Heart left ventricle (tissue), 16 donors: ENCODE results near the gene UHRF1. TPM values are rescaled to one million over a fixed set of nuclear protein-coding genes. Genes with fewer than 3 reads are reported as not detected.

Source experiments
- ATAC-seq, 4 donors: fragments of 200-7000 bp; cut with Tn5 transposase; one replicate each; pipeline ENCODE4 v1.9.1; 2020 to 2022; ENCODE audit warnings: moderate library complexity in 4 of 4, mild to moderate bottlenecking in 3 of 4, moderate number of reproducible peaks in 1 of 4
- DNase-seq, 5 donors: peaks; one replicate each; pipeline ENCODE4 v3.0.0-alpha.2; 2020
- H3K27ac ChIP-seq, 12 donors: fragments of 200-600 bp; sonication (generic) in 4 of 12; one replicate each; pipeline versions ENCODE4 v1.5.0 to v1.8.0; 2016 to 2022; ENCODE audit warnings: mild to moderate bottlenecking in 2 of 12
- H3K27me3 ChIP-seq, 9 donors: fragments of 200-600 bp; sonication (generic) in 2 of 9; one replicate each; pipeline versions ENCODE4 v1.5.1 to v1.8.0; 2016 to 2022; ENCODE audit warnings: mild to moderate bottlenecking in 3 of 9
- H3K36me3 ChIP-seq, 9 donors: fragments of 200-600 bp; sonication (generic) in 2 of 9; one replicate each; pipeline versions ENCODE4 v1.5.0 to v1.8.0; 2018 to 2022; ENCODE audit warnings: mild to moderate bottlenecking in 2 of 9
- H3K4me1 ChIP-seq, 12 donors: fragments of 200-600 bp; sonication (generic) in 4 of 12; one replicate each; pipeline versions ENCODE4 v1.5.0 to v1.8.0; 2016 to 2022; ENCODE audit warnings: mild to moderate bottlenecking in 3 of 12
- H3K4me3 ChIP-seq, 12 donors: fragments of 200-600 bp; sonication (generic) in 4 of 12; one replicate each; pipeline versions ENCODE4 v1.5.0 to v1.8.0; 2017 to 2022; ENCODE audit warnings: mild to moderate bottlenecking in 9 of 12, moderate library complexity in 4 of 12
- H3K9me3 ChIP-seq, 12 donors: fragments of 200-600 bp; sonication (generic) in 4 of 12; one replicate each; pipeline versions ENCODE4 v1.5.0 to v1.8.0; 2016 to 2022; ENCODE audit warnings: mild to moderate bottlenecking in 1 of 12
- CTCF ChIP-seq, 12 donors: fragments of 200-600 bp; sonication (generic) in 4 of 12; IDR thresholded peaks; one replicate each; pipeline versions ENCODE4 v1.5.0 to v1.8.0; 2018 to 2022; ENCODE audit warnings: antibody characterized with exemption in 12 of 12, mild to moderate bottlenecking in 5 of 12
- POLR2A ChIP-seq, 2 donors: fragments of 450-650 bp; IDR thresholded peaks; one replicate each; pipeline ENCODE4 v1.6.1; 2017; ENCODE audit warnings: antibody characterized with exemption in 2 of 2, mild to moderate bottlenecking in 2 of 2, moderate library complexity in 2 of 2
- WGBS, 4 donors: extraction: QIAGEN DNeasy Blood & Tissue Kit in 2 of 4; methylation state at CpG; one replicate each; pipeline versions ENCODE4 v1.1.5 to v1.1.7; 2013 to 2018; 5-methylcytosine and 5-hydroxymethylcytosine counted together
- intact Hi-C, 10 donors: fragments of 100-400 bp; cut with DNase I; formaldehyde crosslinking; loops; one replicate each; pipeline versions ENCODE4 v1.11.1 to v1.14.2; 2022
- polyA plus RNA-seq, 2 donors: library from polyadenylated mRNA; stranded (reverse); fragments of 200-250 nt; gene quantifications; one replicate each; pipeline ENCODE4 v1.2.3, GENCODE V29; 2013
- total RNA-seq, 9 donors: library from RNA; depleted of rRNA in 2 of 9; stranded (reverse); fragments of >200 nt in 2 of 9; fragmentation: NEBNext Ultra II Directional in 3 of 9; extraction: Animal tissue kit (Norgen Biotek cat#: 25700) in 3 of 9; gene quantifications; one replicate each; pipeline versions ENCODE4 v1.1.0 to v1.2.4, GENCODE V29; 2016 to 2023
- donor health status: ischemic (EF 13 %, LVEDD 7.1; RV severe dilation, severe dysfunction).
- donor health status: healthy with polysubstance abuse.
- donor health status: DM: no; HTN: yes; CAD: no.
- donor health status: DM: no; HTN: no; CAD: no.
- donor health status: ischemic (EF 25% LVEDD 6.9; RV normal size, moderate dysfunction).
- donor health status: ischemic (EF 25% LVEDD 5.7; RV mildly dilated, moderate dysfunction).
- donor health status: healthy.
- donor health status: DM: yes; HTN: yes; CAD: no.
- donor health status: ischemic (EF 35%, LVEDD 5.7; RV mildly dilated, moderate dysfunction).
- donor health status: nonischemic (EF 11% LVEDD 7.7; RV severe dilation, severe dysfunction).
- donor health status: DM: yes; HTN: yes; CAD: no.
- donor health status: PGD.
- donor health status: ischemic (EF 29% LVEDD 5.4; RV normal size, mild dysfunction).
- donor health status: nonischemic (EF 23%, LVEDD 6.1; RV moderate dilation, normal function).

The UHRF1 gene
- total and polyA plus RNA-seq, 11 donors: 0.25 to 8.9 (median 0.74) TPM

- intact Hi-C loops: loop anchor here in 5 of 10 donors (2.0 to 5.0 kb wide), 3 partner anchors 42 to 162 kb away; no protein-coding TSS in a partner anchor
- DNase-seq (peak in 3 of 5 donors; percentile 46 to 82 (median 68)), ATAC-seq (peak in 2 of 4 donors; percentile 51 to 54)
- Histone ChIP-seq H3K36me3 (no peaks in the 10 kb centered on the region), H3K4me1 (peaks cover 0 to 35% (median 9%) of the 10 kb centered on the region in 12 donors), H3K27ac (peak overlapping the region in 1 of 12 donors; percentile 56), H3K27me3 (no peaks in the 10 kb centered on the region), H3K9me3 (no peaks in the 10 kb centered on the region), H3K4me3 (no peak overlapping the region)
- no peak for TF ChIP-seq POLR2A (IDR thresholded peaks at IDR 0.05)
- no peak for TF ChIP-seq CTCF (IDR thresholded peaks at IDR 0.05)
- 70 to 81% (median 79%) methylated on average over 10 of the region's 10 CpGs for WGBS, 4 donors
Measured at GRCh38 chr19:4870025-4870700, 39.1 kb upstream of the UHRF1 start.

- ATAC-seq (no peak), DNase-seq (no peak)
- intact Hi-C loops: loop anchor here (1.0 to 5.0 kb wide), 7 partner anchors 39 to 161 kb away; no protein-coding TSS in a partner anchor
- Histone ChIP-seq H3K27ac (no peak overlapping the region), H3K27me3 (no peaks in the 10 kb centered on the region), H3K4me3 (no peak overlapping the region), H3K36me3 (no peaks in the 10 kb centered on the region), H3K4me1 (peaks cover 0 to 28% (median 4%) of the 10 kb centered on the region in 12 donors), H3K9me3 (no peaks in the 10 kb centered on the region)
- no peak for TF ChIP-seq POLR2A (IDR thresholded peaks at IDR 0.05)
- no peak for TF ChIP-seq CTCF (IDR thresholded peaks at IDR 0.05)
- WGBS, 4 donors: 66 to 90% (median 77%) methylated on average over 6 of the region's 6 CpGs
Measured at GRCh38 chr19:4871711-4872110, 37.6 kb upstream of the UHRF1 start.

- WGBS, 4 donors: 87 to 94% (median 90%) methylated on average over 3 of the region's 3 CpGs
- TF ChIP-seq POLR2A (IDR thresholded peaks at IDR 0.05): no peak
- TF ChIP-seq CTCF (IDR thresholded peaks at IDR 0.05): no peak
- Histone ChIP-seq H3K27ac (no peak overlapping the region), H3K27me3 (peaks cover 0 to 12% (median 0%) of the 10 kb centered on the region in 9 donors), H3K36me3 (no peaks in the 10 kb centered on the region), H3K4me1 (peaks cover 0 to 18% (median 0%) of the 10 kb centered on the region in 12 donors), H3K4me3 (no peak overlapping the region), H3K9me3 (no peaks in the 10 kb centered on the region)
- DNase-seq (no peak), ATAC-seq (no peak)
- intact Hi-C loops: loop anchor here in 9 of 10 donors (1.0 to 5.0 kb wide), 5 partner anchors 37 to 158 kb away; no protein-coding TSS in a partner anchor
Measured at GRCh38 chr19:4873930-4874329, 35.4 kb upstream of the UHRF1 start.

GRCh38 chr19:4877753-4878490 is 31.4 kb upstream of the UHRF1 start:
- Histone ChIP-seq H3K9me3 (no peaks in the 10 kb centered on the region), H3K36me3 (no peaks in the 10 kb centered on the region), H3K4me1 (peaks cover 0 to 5% (median 0%) of the 10 kb centered on the region in 12 donors), H3K27ac (peak overlapping the region in 11 of 12 donors; percentile 4 to 80 (median 73)), H3K4me3 (no peak overlapping the region), H3K27me3 (peaks cover 0 to 12% (median 0%) of the 10 kb centered on the region in 9 donors)
- TF ChIP-seq CTCF (IDR thresholded peaks at IDR 0.05) (no peak), POLR2A (IDR thresholded peaks at IDR 0.05) (no peak)
- intact Hi-C loops: no loop called here
- ATAC-seq: peak; percentile 91 to 97 (median 94)
- peak in 4 of 5 donors; percentile 42 to 74 (median 68) for DNase-seq
- WGBS, 4 donors: 49 to 77% (median 63%) methylated on average over 16 to 30 of the region's 30 CpGs
